HFF-Myc (cell line): ENCODE results near the gene NRP1.

Experiments
- DNase-seq: peaks from one replicate; pipeline ENCODE4 v3.0.0-alpha.2; 2011; ENCODE audit warnings: low read depth; ENCODE audit errors: extremely low read depth
- H3K4me3 ChIP-seq: replicated peaks from 2 replicates; pipeline ENCODE4 v1.5.1; 2011; ENCODE audit warnings: low read depth, mild to moderate bottlenecking, control low read depth, low read length
- CTCF ChIP-seq: IDR thresholded peaks from 2 replicates; pipeline ENCODE4 v1.5.1; 2012; ENCODE audit warnings: mild to moderate bottlenecking, low read depth, low read length, control low read depth; ENCODE audit errors: missing control alignments

The NRP1 gene

GRCh38 chr10:33352615-33353014 is 18.1 kb upstream of the NRP1 start:
- H3K4me3 ChIP-seq = no peak overlapping the region
- no peak for TF ChIP-seq CTCF
- no peak for DNase-seq

- DNase-seq = no peak
- no peak overlapping the region for H3K4me3 ChIP-seq
- TF ChIP-seq CTCF = no peak
Measured at GRCh38 chr10:33352175-33352574, 17.7 kb upstream of the NRP1 start.

- no peak for DNase-seq
- TF ChIP-seq CTCF = no peak
- no peak overlapping the region for H3K4me3 ChIP-seq
Measured at GRCh38 chr10:33350041-33350440, 15.6 kb upstream of the NRP1 start.

- H3K4me3 ChIP-seq = no peak overlapping the region
- DNase-seq = no peak
- no peak for TF ChIP-seq CTCF
Measured at GRCh38 chr10:33349268-33349667, 14.8 kb upstream of the NRP1 start.

GRCh38 chr10:33347211-33347610 is 12.7 kb upstream of the NRP1 start:
- no peak overlapping the region for H3K4me3 ChIP-seq
- DNase-seq = no peak
- TF ChIP-seq CTCF = no peak

GRCh38 chr10:33345236-33345635 is 10.8 kb upstream of the NRP1 start:
- no peak for TF ChIP-seq CTCF
- no peak overlapping the region for H3K4me3 ChIP-seq
- no peak for DNase-seq

- no peak for DNase-seq
- no peak overlapping the region for H3K4me3 ChIP-seq
- no peak for TF ChIP-seq CTCF
Measured at GRCh38 chr10:33344676-33345075, 10.2 kb upstream of the NRP1 start.
